NCI-H226 (cell line): ENCODE results near the gene PCSK5.
"Not testable (repeated sequence)": the region's sequence is repeated elsewhere in the genome, so short reads cannot be mapped to it uniquely, and the experiment has no call there.

Source experiments
- DNase-seq: peaks from one replicate; pipeline ENCODE4 v3.0.0-alpha.2; 2015

PCSK5 gene

DNA sequence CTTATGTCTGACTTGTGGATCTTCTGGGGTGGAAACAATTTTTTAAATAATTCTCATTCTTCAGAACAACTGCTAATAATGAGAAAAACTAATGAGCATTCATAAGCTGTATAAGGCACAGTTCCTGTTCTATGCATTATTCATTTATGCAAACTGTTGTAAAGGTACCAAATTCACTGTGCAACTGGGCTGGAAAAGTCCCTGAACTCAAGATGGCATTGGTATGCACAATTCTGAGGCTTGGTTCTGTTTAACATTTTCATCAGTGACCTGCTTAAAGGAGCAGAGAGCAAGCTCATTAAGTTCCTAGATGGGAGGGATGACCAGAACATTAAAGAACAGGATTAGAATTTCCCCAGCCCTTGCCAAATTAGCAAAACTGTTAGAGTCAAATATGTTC lies 399.2 kb downstream of the PCSK5 start:
- DNase-seq, result no peak

- no peak for DNase-seq
These were observed 400.1 kb downstream of the PCSK5 start for GRCh38 chr9:76290555-76290954.

DNA sequence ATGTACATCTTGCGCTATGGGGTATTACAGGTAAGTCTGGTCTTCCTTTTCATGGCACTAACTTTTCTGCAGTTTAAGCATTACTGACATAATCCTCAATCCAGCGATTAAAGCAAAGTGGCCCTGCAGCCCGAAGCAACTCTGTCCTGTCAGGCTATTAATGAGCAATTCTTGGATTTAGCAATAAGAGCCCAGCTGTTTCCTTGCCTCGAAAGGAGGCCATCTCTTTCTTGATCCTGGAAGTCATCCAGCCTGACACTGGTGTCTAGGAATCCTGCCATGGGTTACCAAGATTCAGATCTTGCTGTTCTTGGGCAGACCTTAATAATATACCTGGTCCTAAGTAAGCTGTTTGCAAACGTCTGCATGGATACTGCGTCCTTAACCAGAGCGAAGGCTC lies 401.8 kb downstream of the PCSK5 start:
- DNase-seq, result no peak

DNA sequence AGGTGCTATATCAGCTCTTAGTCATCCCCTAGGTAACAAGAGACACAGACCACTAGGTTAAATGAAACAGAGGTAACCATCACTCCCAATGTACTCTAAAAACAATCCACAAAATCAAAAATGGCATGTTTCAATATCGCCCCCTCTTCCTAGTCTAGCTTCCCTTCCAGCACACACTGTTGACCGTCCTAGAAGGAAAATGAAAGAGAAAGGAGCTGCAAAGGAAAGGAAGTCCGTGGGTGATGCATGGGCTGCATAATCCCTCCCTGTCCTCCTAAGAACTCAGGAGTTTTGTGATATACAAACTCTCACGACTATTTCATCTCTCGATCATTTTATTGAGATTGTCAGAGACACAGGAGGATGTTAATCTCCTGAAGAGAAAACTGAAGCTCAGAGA lies 402.2 kb downstream of the PCSK5 start:
- DNase-seq, result no peak

- no peak for DNase-seq
These were observed 403.8 kb downstream of the PCSK5 start for GRCh38 chr9:76294301-76294700.

DNA sequence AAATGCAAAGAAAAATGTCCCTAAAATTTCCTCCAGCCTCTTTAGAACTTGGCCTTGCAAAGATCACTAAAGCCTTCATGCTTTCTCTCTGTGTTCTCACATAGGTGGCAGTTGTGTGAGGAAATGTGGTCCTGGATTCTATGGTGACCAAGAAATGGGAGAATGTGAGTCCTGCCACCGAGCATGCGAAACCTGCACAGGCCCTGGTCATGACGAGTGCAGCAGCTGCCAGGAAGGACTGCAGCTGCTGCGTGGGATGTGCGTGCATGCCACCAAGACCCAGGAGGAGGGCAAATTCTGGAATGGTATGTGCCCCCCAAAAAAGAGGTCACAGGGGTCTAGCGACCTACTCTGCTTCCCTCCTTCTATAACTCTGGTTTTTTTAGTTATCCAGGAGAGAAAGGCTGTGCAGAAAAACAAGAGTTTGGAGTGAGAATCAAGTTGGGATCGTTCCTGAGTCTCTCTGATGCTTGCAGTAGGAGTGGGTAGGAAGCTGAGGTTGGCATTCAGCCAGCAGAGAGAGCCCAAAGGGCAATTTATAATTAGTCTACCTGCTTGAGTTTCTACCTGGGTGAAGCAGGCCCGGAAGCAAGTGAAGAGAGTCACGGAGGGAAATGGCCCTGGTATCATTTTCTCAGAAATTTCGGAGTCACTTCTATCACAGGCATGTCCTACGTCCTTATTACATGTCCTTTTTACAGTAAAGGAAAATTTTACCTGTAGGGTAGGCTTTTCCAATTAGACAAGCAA lies 406.3 kb downstream of the PCSK5 start:
- no peak for DNase-seq

DNA sequence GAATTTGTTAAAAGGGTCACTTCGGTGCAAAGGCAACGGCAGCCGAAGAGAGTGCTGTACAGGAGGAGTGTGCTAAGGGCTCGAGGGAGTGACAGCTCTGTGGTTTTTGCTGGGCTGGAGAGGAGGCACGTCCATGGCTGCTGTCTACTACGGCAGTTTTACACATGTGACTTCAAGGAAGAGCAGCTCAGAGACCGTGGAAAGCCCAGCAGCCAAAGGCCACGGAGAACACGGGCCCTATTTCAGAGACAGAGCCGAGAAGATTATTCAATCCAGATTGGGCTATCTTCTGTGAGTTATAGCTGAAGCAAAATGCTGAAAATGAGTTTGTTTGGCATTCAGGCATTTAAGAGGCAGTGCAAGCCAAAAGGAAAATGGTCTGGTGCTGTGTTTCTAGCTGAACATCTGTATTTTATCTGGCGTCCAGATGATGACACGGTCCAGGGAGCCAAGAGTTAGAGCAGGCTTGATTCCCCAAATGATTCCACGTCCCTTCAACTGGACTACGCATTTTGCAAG lies 407.3 kb downstream of the PCSK5 start:
- no peak for DNase-seq

GRCh38 chr9:76298521-76299144 lies 408.2 kb downstream of the PCSK5 start:
- no peak for DNase-seq

DNA sequence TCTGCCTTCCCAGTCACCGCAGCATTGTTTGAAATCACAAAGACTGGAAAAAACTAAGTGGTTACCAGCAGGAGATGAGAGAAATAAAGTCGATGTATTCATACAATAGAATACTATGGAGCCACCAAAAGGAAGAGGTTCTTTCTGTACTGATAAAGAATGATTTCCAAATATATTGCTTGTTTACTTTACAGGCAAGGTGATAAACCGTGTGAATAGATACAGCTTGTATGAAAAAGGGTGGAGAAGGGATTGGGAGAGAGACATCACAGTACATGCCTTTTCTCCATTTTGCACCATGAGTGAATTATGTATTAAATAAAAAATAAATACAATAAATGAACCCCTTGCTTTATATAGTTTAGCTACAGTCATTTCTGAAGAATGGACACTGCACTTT lies 412.1 kb downstream of the PCSK5 start:
- DNase-seq, result no peak

DNA sequence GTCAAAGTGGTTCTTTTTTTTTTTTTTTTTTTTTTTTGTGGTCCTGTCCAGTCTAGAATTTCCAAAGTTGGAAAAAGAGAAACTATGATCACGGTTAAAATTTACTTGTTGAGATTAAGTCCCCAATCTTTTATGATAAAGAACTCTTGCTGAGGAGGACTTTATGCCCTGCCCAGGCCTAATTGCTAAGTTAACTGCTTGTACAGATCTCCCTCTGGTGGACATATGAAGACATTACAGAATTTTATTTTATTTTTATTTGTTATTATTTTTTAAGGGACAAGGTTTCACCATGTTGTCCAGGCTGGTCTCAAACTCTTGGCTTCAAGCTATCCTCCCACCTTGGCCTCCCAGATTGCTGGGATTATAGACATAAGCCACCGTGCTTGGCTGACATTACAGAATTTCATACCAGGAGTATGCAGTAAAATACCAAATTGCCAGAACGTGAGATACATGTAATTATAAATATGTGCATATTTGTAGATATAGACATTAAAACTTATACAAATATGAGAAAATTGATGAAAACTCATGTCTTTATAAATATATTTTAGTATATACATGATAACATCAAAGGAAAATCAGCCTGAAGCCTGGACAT lies 412.6 kb downstream of the PCSK5 start:
- DNase-seq, result no peak

GRCh38 chr9:76307047-76307446 lies 416.6 kb downstream of the PCSK5 start:
- not testable (repeated sequence) for DNase-seq

DNA sequence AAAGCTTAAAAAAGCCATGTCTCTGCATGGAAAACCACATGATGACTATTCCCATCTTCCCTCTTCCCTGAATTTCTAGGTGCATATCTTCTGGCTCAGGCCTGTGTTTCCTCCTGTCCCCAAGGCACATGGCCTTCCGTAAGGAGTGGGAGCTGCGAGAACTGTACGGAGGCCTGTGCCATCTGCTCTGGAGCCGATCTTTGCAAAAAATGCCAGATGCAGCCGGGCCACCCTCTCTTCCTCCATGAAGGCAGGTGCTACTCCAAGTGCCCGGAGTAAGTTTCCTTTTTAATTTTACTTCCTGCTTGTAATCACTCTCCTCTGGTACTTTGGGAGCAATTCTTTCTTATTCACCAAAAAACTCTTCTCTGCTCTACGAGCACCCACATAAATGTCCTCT lies 420.1 kb downstream of the PCSK5 start:
- no peak for DNase-seq

DNA sequence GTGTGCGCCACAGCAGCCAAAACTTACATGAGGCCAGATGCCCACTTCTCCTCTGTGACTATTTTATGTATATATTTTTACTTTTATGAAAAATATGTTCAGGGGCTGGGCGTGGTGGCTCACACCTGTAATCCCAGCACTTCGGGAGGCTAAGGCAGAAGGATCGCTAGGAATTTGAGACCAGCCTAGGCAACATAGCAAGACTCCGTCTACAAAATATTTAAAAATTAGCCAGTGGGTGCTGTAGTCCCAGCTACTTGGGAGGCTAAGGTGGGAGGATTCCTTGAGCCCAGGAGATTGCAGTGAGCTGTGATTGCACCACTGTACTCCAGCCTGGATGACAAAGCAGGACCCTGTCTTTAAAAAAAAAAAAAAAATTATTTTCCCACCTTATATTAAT lies 420.5 kb downstream of the PCSK5 start:
- DNase-seq, result no peak

DNA sequence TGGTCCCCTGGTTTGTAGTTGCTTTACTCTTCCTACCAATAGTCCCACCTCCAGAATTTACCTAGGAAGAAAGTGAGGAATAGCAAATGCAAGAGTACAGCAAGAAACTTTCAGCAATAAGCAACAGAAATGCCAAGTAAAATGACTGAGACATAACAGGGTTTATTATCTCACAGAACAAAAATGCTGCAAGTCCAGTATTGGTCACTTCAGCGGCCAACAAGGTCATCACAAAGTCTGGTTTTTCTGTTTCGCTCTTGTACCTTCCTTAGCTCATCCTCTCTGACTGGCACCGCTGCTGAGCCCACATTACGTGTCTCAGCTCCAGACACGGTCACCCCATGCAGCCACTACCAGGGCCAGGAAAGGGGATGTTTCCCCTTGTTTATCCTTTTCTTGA lies 421.1 kb downstream of the PCSK5 start:
- DNase-seq, result no peak

DNA sequence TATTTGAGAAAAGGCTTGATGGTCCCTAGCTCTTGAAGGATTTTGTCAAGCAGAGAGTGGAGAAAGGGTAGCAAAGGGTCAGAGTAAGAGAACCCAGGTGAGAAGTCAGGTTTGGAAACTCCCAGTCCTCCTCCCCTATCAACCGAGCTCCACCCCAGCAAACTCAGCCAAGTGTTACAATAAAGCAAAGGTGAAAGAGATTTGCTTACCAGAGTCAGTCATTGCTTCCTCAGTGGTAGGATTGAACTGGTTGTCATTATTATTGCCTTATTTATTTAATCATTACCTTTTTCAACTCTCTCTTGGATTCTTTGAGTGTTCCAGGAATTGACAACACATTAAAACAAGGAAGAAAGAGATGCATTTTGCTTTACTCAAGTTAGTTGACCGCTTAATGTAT lies 423.3 kb downstream of the PCSK5 start:
- DNase-seq, result no peak

DNA sequence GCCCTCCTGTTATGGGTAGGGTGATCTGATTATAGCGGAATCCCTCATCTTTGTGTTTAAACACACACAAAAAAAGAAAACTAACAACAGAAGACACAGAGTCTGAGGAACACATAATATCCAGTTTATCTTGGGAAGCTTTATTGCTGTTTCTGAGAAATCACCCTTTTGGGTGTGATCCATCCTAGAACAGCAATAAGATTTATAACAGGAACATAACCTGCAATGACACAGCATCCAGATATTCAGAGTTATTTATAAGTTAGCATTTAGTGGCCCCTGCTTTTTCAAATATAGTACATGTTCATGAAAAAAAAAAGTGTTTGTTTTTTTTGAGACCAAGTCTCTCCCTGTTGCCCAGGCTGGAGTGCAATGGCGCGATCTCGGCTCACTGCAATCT lies 423.8 kb downstream of the PCSK5 start:
- no peak for DNase-seq

DNA sequence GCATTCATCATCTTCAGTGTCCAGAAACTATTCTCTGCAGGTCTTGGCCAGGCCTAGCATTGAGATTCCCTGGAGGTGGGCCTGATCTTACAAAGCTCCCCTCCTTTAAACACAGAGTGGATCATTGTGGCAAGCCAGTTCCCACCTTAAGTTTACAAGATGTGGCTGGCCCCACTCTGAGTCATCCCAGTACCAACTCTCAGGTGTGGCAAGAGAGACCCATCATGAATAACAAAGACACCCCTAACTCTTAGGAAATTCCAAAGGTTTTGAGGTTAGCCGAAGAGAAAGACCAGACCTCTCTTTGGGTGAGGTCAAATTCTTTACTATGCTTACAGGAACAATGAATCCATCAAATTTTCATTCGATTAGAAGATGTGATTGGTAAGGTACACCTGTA lies 425.6 kb downstream of the PCSK5 start:
- DNase-seq, result no peak

- DNase-seq, result not testable (repeated sequence)
These were observed 429.0 kb downstream of the PCSK5 start for GRCh38 chr9:76319466-76319865.

GRCh38 chr9:76321195-76321828 lies 430.8 kb downstream of the PCSK5 start:
- peak; percentile 21 for DNase-seq

DNA sequence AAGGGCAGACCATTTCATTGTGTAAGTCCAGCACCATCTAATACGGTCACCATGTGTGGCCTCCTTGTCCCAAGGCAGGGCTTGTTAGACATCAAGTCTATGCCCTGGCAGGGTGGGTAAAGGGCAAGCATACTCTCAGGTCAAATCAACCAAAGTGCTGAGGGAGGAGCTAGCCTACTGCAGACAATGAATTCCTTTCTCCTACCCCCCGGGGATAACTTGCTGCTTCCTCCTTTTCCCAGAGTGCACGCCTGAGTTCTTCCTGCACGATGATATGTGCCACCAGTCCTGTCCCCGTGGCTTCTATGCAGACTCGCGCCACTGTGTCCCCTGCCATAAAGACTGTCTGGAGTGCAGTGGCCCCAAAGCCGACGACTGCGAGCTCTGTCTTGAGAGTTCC lies 432.3 kb downstream of the PCSK5 start:
- DNase-seq, result no peak

- no peak for DNase-seq
These were observed 433.0 kb downstream of the PCSK5 start for GRCh38 chr9:76323490-76323889.

DNA sequence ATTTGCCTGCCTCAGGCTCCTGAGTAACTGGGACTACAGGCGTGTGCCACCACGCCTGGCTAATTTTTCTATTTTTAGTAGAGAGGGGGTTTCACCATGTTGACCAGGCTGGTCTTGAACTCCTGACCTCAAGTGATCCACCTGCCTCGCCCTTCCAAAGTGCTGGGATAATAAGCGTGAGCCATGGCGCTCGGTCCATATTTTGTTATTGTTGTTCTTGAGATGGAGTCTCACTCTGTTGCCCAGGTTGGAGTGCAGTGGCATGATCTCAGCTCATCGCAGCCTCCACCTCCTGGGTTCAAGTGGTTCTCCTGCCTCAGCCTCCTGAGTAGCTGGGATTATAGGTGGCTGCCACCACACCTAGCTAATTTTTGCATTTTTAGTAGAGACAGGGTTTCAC lies 433.6 kb downstream of the PCSK5 start:
- DNase-seq, result not testable (repeated sequence)

DNA sequence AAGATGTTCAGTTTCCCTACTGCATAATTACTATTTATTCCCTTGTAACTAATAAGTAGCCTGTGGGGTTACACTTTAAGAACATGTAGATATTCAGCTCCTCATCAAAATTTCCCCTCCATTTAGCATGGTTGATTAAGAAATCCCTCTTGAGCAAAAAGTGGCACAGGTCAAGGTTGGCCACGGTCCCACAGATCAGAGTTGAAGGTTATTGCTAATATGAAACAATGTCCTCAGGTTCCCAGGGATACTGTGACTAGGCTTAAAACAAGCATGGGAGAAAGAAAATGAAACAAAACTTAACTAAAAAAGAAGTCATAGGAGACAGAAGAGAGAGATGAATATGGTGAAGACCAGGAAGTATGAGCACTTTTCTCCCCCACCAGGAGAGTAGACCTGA lies 439.6 kb downstream of the PCSK5 start:
- DNase-seq, result no peak

DNA sequence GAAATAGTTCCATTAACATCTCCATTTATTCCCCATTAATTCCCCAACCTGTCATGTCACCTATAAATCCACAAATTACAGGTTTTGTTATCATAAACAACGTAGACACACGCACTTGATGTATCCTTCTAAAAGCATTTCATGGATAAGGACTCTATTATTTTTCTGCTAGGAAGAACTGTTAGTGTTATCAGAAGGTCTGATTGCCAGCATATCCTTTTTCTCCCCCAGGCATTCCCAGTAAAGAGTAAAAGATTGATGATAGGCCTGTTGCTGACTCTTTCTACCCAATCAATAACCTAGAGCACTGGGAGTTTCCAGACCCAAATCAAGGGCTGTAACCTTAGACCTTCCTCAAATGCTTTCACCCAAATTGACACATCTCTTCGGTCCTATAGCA lies 442.9 kb downstream of the PCSK5 start:
- DNase-seq, result no peak
